OCI-LY3 (cell line): ENCODE results near the gene TERB1.

Experiments
- CTCF ChIP-seq: fragments of 200-600, 300-600 bp; sonication (generic); IDR thresholded peaks from 2 replicates; pipeline ENCODE4 v1.5.1; 2014; ENCODE audit warnings: antibody characterized with exemption, low read length, low read depth
- EZH2phosphoT487 ChIP-seq: fragments of 200-600 bp; shearing (Covaris generic); IDR thresholded peaks from 2 replicates; pipeline ENCODE4 v1.6.1; 2018; ENCODE audit warnings: antibody characterized with exemption, mixed run types, low read depth

- TF ChIP-seq CTCF (no peak), EZH2phosphoT487 (no peak)
Measured at GRCh38 chr16:66752379-66752778, 49.0 kb downstream of the TERB1 start.
